ENCODE data around the gene WDCP. TPM values are rescaled to one million over a fixed set of nuclear protein-coding genes. Genes with fewer than 3 reads are reported as not detected.

The WDCP gene
- polyA plus RNA-seq, 1 donor: 6.7 TPM

- no CpG with 5 or more reads among the region's 30 CpGs for WGBS (ENCODE audit: insufficient coverage, low lambda C conversion rate)
- Histone ChIP-seq H3K4me3 (ENCODE audit: low read length) (peak overlapping the region; percentile 67), H3K4me1 (ENCODE audit: control insufficient read depth, insufficient read depth, low read length) (peaks cover 16% of the 10 kb centered on the region), H3K27me3 (ENCODE audit: control insufficient read depth, insufficient read depth, low read length) (no peaks in the 10 kb centered on the region), H3K27ac (ENCODE audit: low read length) (peak overlapping the region; percentile 94), H3K9me3 (ENCODE audit: control insufficient read depth, low read depth, low read length) (no peaks in the 10 kb centered on the region), H3K36me3 (ENCODE audit: control insufficient read depth, insufficient read depth, low read length) (peaks cover 30% of the 10 kb centered on the region)
- peak; percentile 95 to 99 for DNase-seq
Measured at GRCh38 chr2:24083567-24084385, 36.6 kb upstream of the WDCP start.

DNA sequence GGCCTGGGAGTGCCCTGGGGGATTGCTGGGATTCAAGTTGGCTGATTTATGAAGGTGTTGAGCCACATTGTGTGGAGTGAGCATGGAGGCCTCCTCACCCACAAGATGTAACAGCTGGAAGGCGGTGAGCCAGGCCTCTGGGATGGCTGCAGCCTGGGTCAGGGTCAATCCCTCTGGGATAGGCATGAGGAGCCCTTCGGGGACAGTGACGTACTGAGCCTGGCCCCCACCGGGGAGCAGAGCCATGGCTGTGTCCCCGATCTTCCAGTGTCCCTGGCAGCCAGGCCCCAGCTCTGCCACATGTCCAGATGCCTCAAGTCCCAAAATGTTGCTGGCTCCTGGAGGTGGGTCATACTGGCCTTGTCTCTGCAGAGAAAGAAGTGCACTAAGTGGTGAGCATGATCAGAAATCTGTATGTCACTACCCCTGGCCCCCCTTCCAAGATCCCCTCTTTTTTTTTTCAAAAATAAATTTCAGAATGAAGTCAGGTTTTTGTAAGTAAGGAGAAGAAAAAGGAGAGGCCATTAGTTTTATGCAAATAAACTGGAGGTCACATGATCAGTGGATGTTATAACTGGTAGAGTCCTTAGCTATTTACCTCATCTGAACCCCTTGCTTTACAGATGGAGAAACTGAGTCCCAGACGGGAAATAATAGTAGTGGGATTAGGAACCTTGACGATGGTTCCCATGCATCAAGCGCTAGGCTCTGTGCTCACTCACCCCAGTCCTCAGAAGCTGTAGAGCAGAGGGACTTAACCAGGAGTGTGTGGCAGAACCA is 35.8 kb upstream of the WDCP start:
- H3K27ac ChIP-seq (ENCODE audit: low read length): peak overlapping the region; percentile 94
- H3K27me3 ChIP-seq (ENCODE audit: control insufficient read depth, insufficient read depth, low read length): no peaks in the 10 kb centered on the region
- DNase-seq: peak in 1 of 2 donors; percentile 9
- peak overlapping the region; percentile 67 for H3K4me3 ChIP-seq (ENCODE audit: low read length)
- WGBS (ENCODE audit: insufficient coverage, low lambda C conversion rate): 100% methylated on average over 1 of the region's 8 CpGs
- H3K9me3 ChIP-seq (ENCODE audit: control insufficient read depth, low read depth, low read length): no peaks in the 10 kb centered on the region
- H3K4me1 ChIP-seq (ENCODE audit: control insufficient read depth, insufficient read depth, low read length): peaks cover 23% of the 10 kb centered on the region
- H3K36me3 ChIP-seq (ENCODE audit: control insufficient read depth, insufficient read depth, low read length): peaks cover 28% of the 10 kb centered on the region

DNA sequence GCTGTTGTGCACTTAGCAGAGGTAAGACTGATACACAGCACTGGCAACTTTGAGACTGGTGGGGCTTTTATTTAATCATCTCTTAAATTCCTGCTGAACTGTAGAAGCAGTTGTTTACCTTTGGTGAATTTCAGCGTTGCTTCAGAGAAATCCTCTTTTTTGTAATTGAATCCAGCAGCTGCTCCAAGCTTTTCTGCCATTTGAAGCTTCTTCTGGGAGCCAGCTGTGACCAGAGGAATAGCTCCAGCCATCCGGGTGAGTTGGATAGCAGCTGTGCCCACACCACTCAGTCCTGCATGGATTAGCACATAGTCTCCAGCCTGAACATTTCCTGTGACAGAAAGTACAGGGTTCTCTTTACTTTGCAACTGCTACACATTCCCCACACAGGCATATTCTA is 33.5 kb upstream of the WDCP start:
- WGBS (ENCODE audit: insufficient coverage, low lambda C conversion rate): no CpG with 5 or more reads among the region's 2 CpGs
- H3K9me3 ChIP-seq (ENCODE audit: control insufficient read depth, low read depth, low read length): no peaks in the 10 kb centered on the region
- DNase-seq: no peak
- H3K27ac ChIP-seq (ENCODE audit: low read length): no peak overlapping the region
- peaks cover 26% of the 10 kb centered on the region for H3K36me3 ChIP-seq (ENCODE audit: control insufficient read depth, insufficient read depth, low read length)
- peaks cover 27% of the 10 kb centered on the region for H3K4me1 ChIP-seq (ENCODE audit: control insufficient read depth, insufficient read depth, low read length)
- no peak overlapping the region for H3K4me3 ChIP-seq (ENCODE audit: low read length)
- no peaks in the 10 kb centered on the region for H3K27me3 ChIP-seq (ENCODE audit: control insufficient read depth, insufficient read depth, low read length)

GRCh38 chr2:24077879-24078278 is 30.7 kb upstream of the WDCP start:
- Histone ChIP-seq H3K36me3 (ENCODE audit: control insufficient read depth, insufficient read depth, low read length) (peaks cover 35% of the 10 kb centered on the region), H3K9me3 (ENCODE audit: control insufficient read depth, low read depth, low read length) (no peaks in the 10 kb centered on the region), H3K27ac (ENCODE audit: low read length) (peak overlapping the region; percentile 100), H3K4me3 (ENCODE audit: low read length) (peak overlapping the region; percentile 90), H3K27me3 (ENCODE audit: control insufficient read depth, insufficient read depth, low read length) (no peaks in the 10 kb centered on the region), H3K4me1 (ENCODE audit: control insufficient read depth, insufficient read depth, low read length) (peaks cover 19% of the 10 kb centered on the region)
- DNase-seq: no peak
- WGBS (ENCODE audit: insufficient coverage, low lambda C conversion rate): no CpG with 5 or more reads among the region's 2 CpGs

DNA sequence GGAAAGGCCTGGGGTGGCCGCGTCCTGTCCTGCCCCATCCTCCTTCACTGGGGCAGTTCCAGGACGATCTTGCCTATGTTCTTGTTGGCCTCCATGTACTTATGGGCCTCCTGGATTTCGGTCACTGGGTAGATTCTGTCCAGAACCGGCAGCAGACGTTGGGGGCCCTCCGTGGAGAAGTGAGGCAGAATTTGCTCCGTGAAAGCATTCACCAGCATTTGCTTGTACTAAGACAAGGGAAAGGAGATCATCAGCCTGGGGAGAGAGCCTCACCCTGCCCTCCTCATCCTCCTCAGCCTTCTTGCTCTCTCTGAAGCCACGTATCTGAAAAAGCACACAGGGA is 30.3 kb upstream of the WDCP start:
- Histone ChIP-seq H3K4me1 (ENCODE audit: control insufficient read depth, insufficient read depth, low read length) (peaks cover 16% of the 10 kb centered on the region), H3K27me3 (ENCODE audit: control insufficient read depth, insufficient read depth, low read length) (no peaks in the 10 kb centered on the region)

DNA sequence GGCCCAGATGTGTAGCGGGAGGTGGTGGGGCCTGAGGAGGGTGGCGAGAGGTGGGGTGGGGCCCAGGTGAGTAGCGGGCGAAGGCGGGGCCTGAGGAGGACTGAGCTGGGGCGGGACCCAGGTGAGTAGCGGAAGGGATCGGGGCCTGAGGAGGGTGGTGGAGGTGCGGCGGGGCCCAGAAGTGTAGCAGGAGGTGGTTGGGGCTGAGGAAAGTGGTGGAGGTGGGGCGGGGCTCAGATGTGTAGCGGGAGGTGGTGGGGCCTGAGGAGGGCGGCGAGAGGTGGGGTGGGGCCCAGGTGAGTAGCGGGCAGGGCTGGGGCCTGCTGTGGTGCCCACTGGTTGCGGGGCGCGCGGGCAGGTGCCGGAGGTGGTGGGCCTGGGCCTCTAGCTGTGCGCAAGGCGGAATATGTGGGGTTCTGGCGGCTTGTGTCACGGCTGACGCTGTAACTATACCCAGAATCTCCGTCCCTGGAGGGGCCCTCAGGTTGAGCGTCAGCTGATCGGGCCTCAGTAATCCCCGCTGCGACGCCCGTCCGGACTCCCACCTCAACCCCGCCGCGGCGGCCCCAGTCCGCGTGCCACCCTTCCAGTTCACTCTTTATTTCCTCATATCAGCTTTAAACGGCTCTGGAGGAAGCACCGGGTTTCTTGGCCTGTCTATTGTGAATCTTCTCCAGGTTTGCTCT is 29.8 kb upstream of the WDCP start:
- WGBS (ENCODE audit: insufficient coverage, low lambda C conversion rate): no CpG with 5 or more reads among the region's 41 CpGs
- DNase-seq: peak; percentile 60 to 88
- peak overlapping the region; percentile 90 for H3K4me3 ChIP-seq (ENCODE audit: low read length)
- peaks cover 34% of the 10 kb centered on the region for H3K36me3 ChIP-seq (ENCODE audit: control insufficient read depth, insufficient read depth, low read length)
- no peaks in the 10 kb centered on the region for H3K9me3 ChIP-seq (ENCODE audit: control insufficient read depth, low read depth, low read length)
- H3K27me3 ChIP-seq (ENCODE audit: control insufficient read depth, insufficient read depth, low read length): no peaks in the 10 kb centered on the region
- H3K27ac ChIP-seq (ENCODE audit: low read length): peak overlapping the region; percentile 100
- peaks cover 16% of the 10 kb centered on the region for H3K4me1 ChIP-seq (ENCODE audit: control insufficient read depth, insufficient read depth, low read length)

More for the DNA sequence above, 30.3 kb upstream of the WDCP start:
- H3K27ac ChIP-seq (ENCODE audit: low read length): peak overlapping the region; percentile 100
- H3K36me3 ChIP-seq (ENCODE audit: control insufficient read depth, insufficient read depth, low read length): peaks cover 34% of the 10 kb centered on the region
- H3K9me3 ChIP-seq (ENCODE audit: control insufficient read depth, low read depth, low read length): no peaks in the 10 kb centered on the region
- WGBS (ENCODE audit: insufficient coverage, low lambda C conversion rate): no CpG with 5 or more reads among the region's 9 CpGs
- no peak for DNase-seq
- peak overlapping the region; percentile 90 for H3K4me3 ChIP-seq (ENCODE audit: low read length)

DNA sequence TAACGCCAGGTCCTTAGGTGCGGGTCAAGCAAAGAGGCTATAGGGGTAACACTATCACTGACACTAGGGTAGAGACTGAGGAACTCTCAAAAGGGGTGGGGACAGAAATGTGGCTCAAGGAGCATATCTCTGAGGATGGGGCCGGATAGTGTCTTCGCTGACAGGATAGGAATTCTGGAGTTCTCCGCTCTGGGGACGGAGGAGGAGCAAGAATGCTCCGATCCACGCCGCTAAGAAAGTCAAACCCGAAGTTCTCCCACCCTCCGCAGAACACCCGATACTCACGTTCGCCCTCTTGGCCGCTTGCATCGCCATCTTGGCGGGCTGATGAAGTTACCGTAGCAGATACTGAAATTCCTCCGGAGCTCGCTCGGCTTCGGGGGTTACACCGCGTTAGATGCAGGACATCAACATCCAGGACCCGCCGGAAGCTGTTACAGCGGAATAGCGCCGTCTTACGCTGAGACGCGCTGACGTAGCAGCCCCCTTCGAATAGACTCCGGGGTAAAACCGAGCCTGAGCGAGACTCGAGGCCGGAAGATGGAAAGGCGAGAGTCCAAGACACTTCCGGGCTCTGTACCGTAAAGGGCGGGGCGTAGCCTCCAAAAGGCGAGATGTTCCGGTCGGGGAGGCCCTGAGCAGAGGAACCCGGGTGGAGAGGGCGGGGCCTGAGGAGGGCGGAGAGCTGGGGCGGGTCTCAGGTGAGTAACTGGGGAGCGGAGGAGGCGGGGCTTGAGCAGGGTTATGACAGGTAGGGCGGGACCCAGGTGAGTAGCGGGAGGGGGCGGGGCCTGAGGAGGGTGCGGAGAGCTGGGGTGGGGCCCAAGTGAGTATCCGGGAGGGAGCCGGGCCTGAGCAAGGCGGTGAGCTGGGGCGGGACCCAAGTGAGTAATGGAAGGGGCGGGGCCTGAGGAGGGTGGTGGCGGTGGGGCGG is 29.0 kb upstream of the WDCP start, which contains the start of gene SF3B6:
TSS of gene SF3B6 (minus strand) at position 412 of the 934 bp plus-strand sequence. CDS start at position 315, 97 bp downstream.
- DNase-seq: peak; percentile 100
- Histone ChIP-seq H3K4me1 (ENCODE audit: control insufficient read depth, insufficient read depth, low read length) (peaks cover 16% of the 10 kb centered on the region), H3K4me3 (ENCODE audit: low read length) (peak within 1 kb of the TSS; percentile 90), H3K36me3 (ENCODE audit: control insufficient read depth, insufficient read depth, low read length) (peaks cover 32% of the 10 kb centered on the region), H3K27ac (ENCODE audit: low read length) (peak within 1 kb of the TSS; percentile 100), H3K27me3 (ENCODE audit: control insufficient read depth, insufficient read depth, low read length) (no peaks in the 10 kb centered on the region), H3K9me3 (ENCODE audit: control insufficient read depth, low read depth, low read length) (no peaks in the 10 kb centered on the region)
- 0% methylated on average over 1 of the region's 64 CpGs for WGBS (ENCODE audit: insufficient coverage, low lambda C conversion rate)

GRCh38 chr2:24075259-24075658 is 28.1 kb upstream of the WDCP start:
- Histone ChIP-seq H3K27ac (ENCODE audit: low read length) (peak overlapping the region; percentile 100), H3K27me3 (ENCODE audit: control insufficient read depth, insufficient read depth, low read length) (no peaks in the 10 kb centered on the region), H3K9me3 (ENCODE audit: control insufficient read depth, low read depth, low read length) (no peaks in the 10 kb centered on the region), H3K4me1 (ENCODE audit: control insufficient read depth, insufficient read depth, low read length) (peaks cover 16% of the 10 kb centered on the region), H3K36me3 (ENCODE audit: control insufficient read depth, insufficient read depth, low read length) (peaks cover 29% of the 10 kb centered on the region), H3K4me3 (ENCODE audit: low read length) (peak overlapping the region; percentile 90)
- WGBS (ENCODE audit: insufficient coverage, low lambda C conversion rate): 48% methylated on average over 4 of the region's 5 CpGs
- DNase-seq: no peak

DNA sequence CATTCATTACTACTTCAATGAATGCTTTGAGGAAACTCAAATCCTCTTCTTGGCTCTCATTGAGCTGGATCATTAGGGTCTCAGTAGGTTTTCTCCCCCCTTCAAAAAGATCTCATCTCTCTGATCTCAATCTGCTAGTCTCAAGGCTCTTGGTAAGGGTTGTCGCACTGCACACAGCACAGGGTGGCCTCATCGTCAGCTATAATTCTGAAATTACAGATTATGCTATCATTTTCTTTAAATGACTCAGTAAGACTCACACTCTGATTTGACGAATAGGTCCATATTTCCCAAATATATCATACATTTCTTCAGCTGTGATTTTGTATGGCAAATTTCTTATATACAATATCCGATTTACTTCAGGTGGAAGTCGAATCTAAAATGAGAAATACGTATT is 26.6 kb upstream of the WDCP start:
- Histone ChIP-seq H3K4me1 (ENCODE audit: control insufficient read depth, insufficient read depth, low read length) (peaks cover 16% of the 10 kb centered on the region), H3K27me3 (ENCODE audit: control insufficient read depth, insufficient read depth, low read length) (no peaks in the 10 kb centered on the region), H3K9me3 (ENCODE audit: control insufficient read depth, low read depth, low read length) (no peaks in the 10 kb centered on the region), H3K27ac (ENCODE audit: low read length) (no peak overlapping the region), H3K4me3 (ENCODE audit: low read length) (no peak overlapping the region), H3K36me3 (ENCODE audit: control insufficient read depth, insufficient read depth, low read length) (peaks cover 34% of the 10 kb centered on the region)
- no CpG with 5 or more reads among the region's 6 CpGs for WGBS (ENCODE audit: insufficient coverage, low lambda C conversion rate)
- DNase-seq: no peak

Data from large intestine (tissue), 3 donors.